H1 (cell line): ENCODE measurements around the gene MROH8. TPM values are rescaled to one million over a fixed set of nuclear protein-coding genes. Genes with fewer than 3 reads are reported as not detected.

Experiments
- CTCF ChIA-PET: fragments of 300-600 bp; sonication (Branson Sonifier 250); formaldehyde crosslinking; loops from one replicate; lab custom pipeline; 2021; ENCODE audit not compliant: partially characterized antibody; lab: Charles Lee
- POLR2A ChIA-PET: fragments of 300-600 bp; sonication (Branson Sonifier 250); formaldehyde crosslinking; loops from one replicate; lab custom pipeline; 2021; ENCODE audit warnings: inconsistent platforms; ENCODE audit not compliant: partially characterized antibody; lab: Charles Lee
- DNase-seq, 2 experiments: peaks; one replicate each; pipeline versions ENCODE4 v3.0.0 to v3.0.0-alpha.2; 2010 to 2022; ENCODE audit warnings: low spot score in 2 of 2, low read depth in 1 of 2, mixed read lengths in 1 of 2
- FAIRE-seq: peaks from 2 replicates; lab custom pipeline; 2011; peaks lifted over from hg19 to GRCh38; lab: Jason Lieb, UNC
- H2AFZ ChIP-seq: 2 replicates; pipeline ENCODE4 v1.8.1; 2012; ENCODE audit warnings: low read length, inconsistent platforms
- H2AK5ac ChIP-seq: 2 replicates; pipeline ENCODE4 v1.6.1; 2013; ENCODE audit warnings: low read depth, low read length
- H2BK120ac ChIP-seq: replicated peaks from 2 replicates; pipeline ENCODE3; 2013; ENCODE audit warnings: low read depth, low read length, inconsistent platforms
- H2BK12ac ChIP-seq: 2 replicates; pipeline ENCODE4 v1.6.1; 2013; ENCODE audit warnings: low read depth, low read length
- H2BK15ac ChIP-seq: 2 replicates; pipeline ENCODE4 v1.6.1; 2013; ENCODE audit warnings: low read length
- H2BK20ac ChIP-seq: 2 replicates; pipeline ENCODE4 v1.6.1; 2013; ENCODE audit warnings: low read length
- H2BK5ac ChIP-seq: 2 replicates; pipeline ENCODE4 v1.6.1; 2013; ENCODE audit warnings: low read depth, low read length
- H3K14ac ChIP-seq: 2 replicates; pipeline ENCODE4 v1.6.1; 2013; ENCODE audit warnings: inconsistent platforms; ENCODE audit not compliant: insufficient read length
- H3K18ac ChIP-seq: 2 replicates; pipeline ENCODE4 v1.6.1; 2013; ENCODE audit warnings: low read length; ENCODE audit errors: extremely low read depth
- H3K23ac ChIP-seq: 2 replicates; pipeline ENCODE4 v1.6.1; 2013; ENCODE audit warnings: inconsistent platforms; ENCODE audit not compliant: insufficient read length
- H3K23me2 ChIP-seq: 2 replicates; pipeline ENCODE4 v1.6.1; 2013; ENCODE audit warnings: low read depth, low read length
- H3K27ac ChIP-seq: 2 replicates; pipeline ENCODE4 v1.6.1; 2011; ENCODE audit warnings: low read depth, low read length, inconsistent platforms
- H3K27me3 ChIP-seq, 4 experiments: replicated peaks in 1 of 4; 1 replicate in 1 of 4; 2 replicates in 3 of 4; pipeline versions ENCODE4 v1.6.1 to v1.8.1; 2011 to 2013; ENCODE audit warnings: low read length in 3 of 4, mild to moderate bottlenecking in 3 of 4, inconsistent platforms in 2 of 4, mixed read lengths in 2 of 4, moderate library complexity in 1 of 4; ENCODE audit not compliant: control insufficient read depth in 3 of 4, insufficient read depth in 3 of 4; ENCODE audit errors: extremely low read depth in 1 of 4
- H3K36me3 ChIP-seq, 4 experiments: 2 replicates each; pipeline versions ENCODE4 v1.6.1 to v1.8.1; 2011 to 2013; ENCODE audit warnings: mild to moderate bottlenecking in 4 of 4, low read length in 3 of 4, moderate library complexity in 2 of 4, control low read depth in 1 of 4, inconsistent platforms in 1 of 4; ENCODE audit not compliant: insufficient read depth in 4 of 4, control insufficient read depth in 2 of 4
- H3K4ac ChIP-seq: replicated peaks from 2 replicates; pipeline ENCODE3; 2013; ENCODE audit warnings: low read length, low read depth, mixed read lengths, inconsistent platforms; ENCODE audit not compliant: insufficient read length
- H3K4me1 ChIP-seq, 4 experiments: replicated peaks in 1 of 4; 1 replicate in 1 of 4; 2 replicates in 3 of 4; pipeline versions ENCODE4 v1.6.1 to v1.8.1; 2011 to 2013; ENCODE audit warnings: low read length in 3 of 4, inconsistent platforms in 2 of 4, mixed read lengths in 1 of 4; ENCODE audit not compliant: insufficient read depth in 4 of 4, control insufficient read depth in 3 of 4
- H3K4me2 ChIP-seq, 2 experiments: 2 replicates each; pipeline versions ENCODE4 v1.6.1 to v1.8.1; 2011 to 2013; ENCODE audit warnings: low read depth in 2 of 2, low read length in 2 of 2, control low read depth in 1 of 2, inconsistent platforms in 1 of 2, mild to moderate bottlenecking in 1 of 2; ENCODE audit not compliant: insufficient read depth in 1 of 2
- H3K4me3 ChIP-seq, 4 experiments: fragments of 200-600, 300-600 bp in 1 of 4; sonication (generic), shearing (Covaris generic), sonication (Bioruptor Twin) in 1 of 4; 2 replicates each; pipeline versions ENCODE4 v1.5.1 to v1.8.1; 2011 to 2016; ENCODE audit warnings: low read length in 4 of 4, low read depth in 3 of 4, control low read depth in 2 of 4, inconsistent platforms in 2 of 4, mild to moderate bottlenecking in 2 of 4, mixed read lengths in 1 of 4, moderate library complexity in 1 of 4; ENCODE audit not compliant: insufficient read depth in 2 of 4; ENCODE audit errors: extremely low read depth in 1 of 4
- H3K56ac ChIP-seq: replicated peaks from 2 replicates; pipeline ENCODE3; 2013; ENCODE audit warnings: low read depth, mild to moderate bottlenecking, mixed read lengths, low read length, inconsistent platforms; ENCODE audit not compliant: insufficient read length
- H3K79me1 ChIP-seq: 2 replicates; pipeline ENCODE4 v1.6.1; 2013; ENCODE audit warnings: low read depth, low read length, control low read depth
- H3K79me2 ChIP-seq, 2 experiments: 2 replicates each; pipeline versions ENCODE4 v1.6.1 to v1.8.1; 2012 to 2013; ENCODE audit warnings: low read length in 2 of 2, mild to moderate bottlenecking in 2 of 2, inconsistent platforms in 1 of 2; ENCODE audit not compliant: insufficient read depth in 2 of 2, control insufficient read depth in 1 of 2
- H3K9ac ChIP-seq, 4 experiments: replicated peaks in 1 of 4; 1 replicate in 1 of 4; 2 replicates in 3 of 4; pipeline versions ENCODE4 v1.6.1 to v1.8.1; 2011 to 2013; ENCODE audit warnings: low read depth in 3 of 4, low read length in 3 of 4, control low read depth in 2 of 4, mild to moderate bottlenecking in 2 of 4, moderate library complexity in 2 of 4, inconsistent platforms in 1 of 4; ENCODE audit errors: extremely low read depth in 1 of 4
- H3K9me3 ChIP-seq, 2 experiments: 2 replicates each; pipeline versions ENCODE4 v1.6.1 to v1.8.1; 2012 to 2013; ENCODE audit warnings: mild to moderate bottlenecking in 2 of 2, moderate library complexity in 2 of 2, control low read depth in 1 of 2, inconsistent platforms in 1 of 2, low read depth in 1 of 2, low read length in 1 of 2, mixed read lengths in 1 of 2; ENCODE audit not compliant: insufficient read depth in 2 of 2
- H4K20me1 ChIP-seq, 2 experiments: replicated peaks in 1 of 2; 2 replicates each; pipeline versions ENCODE3 to v1.8.1; 2011 to 2013; ENCODE audit warnings: inconsistent platforms in 2 of 2, low read length in 2 of 2, mild to moderate bottlenecking in 1 of 2; ENCODE audit not compliant: insufficient read depth in 2 of 2, control insufficient read depth in 1 of 2
- H4K5ac ChIP-seq: 2 replicates; pipeline ENCODE4 v1.6.1; 2013; ENCODE audit warnings: low read length, low read depth, mixed read lengths, inconsistent platforms; ENCODE audit not compliant: insufficient read length
- H4K8ac ChIP-seq: 2 replicates; pipeline ENCODE4 v1.8.0; 2013; ENCODE audit warnings: mild to moderate bottlenecking, moderate library complexity, low read length, inconsistent platforms; ENCODE audit not compliant: insufficient read depth; ENCODE audit errors: extremely low read depth
- H4K91ac ChIP-seq: replicated peaks from 2 replicates; pipeline ENCODE3; 2013; ENCODE audit warnings: low read length, mixed read lengths, inconsistent platforms; ENCODE audit not compliant: insufficient read length
- BRCA1 ChIP-seq: IDR thresholded peaks from 2 replicates; pipeline ENCODE4 v1.6.1; 2012; ENCODE audit warnings: low read depth, low read length, improper control_type of control experiment
- CBX5 ChIP-seq: fragments of 300-800, 300-1000 bp; sonication (generic); IDR thresholded peaks from 2 replicates; pipeline ENCODE4 v1.7.1; 2016; ENCODE audit warnings: antibody characterized with exemption, low read length, low read depth
- CHD2 ChIP-seq: IDR thresholded peaks from 2 replicates; pipeline ENCODE4 v1.6.1; 2012; ENCODE audit warnings: low read length, improper control_type of control experiment
- EGR1 ChIP-seq: IDR thresholded peaks from 2 replicates; pipeline ENCODE4 v1.6.1; 2011; ENCODE audit warnings: low read depth, low read length, borderline replicate concordance
- JUND ChIP-seq: IDR thresholded peaks from 2 replicates; pipeline ENCODE4 v1.6.1; 2011; ENCODE audit warnings: mild to moderate bottlenecking, improper control_type of control experiment, low read length
- KDM1A ChIP-seq: fragments of 200-600, 300-600 bp; sonication (generic); IDR thresholded peaks from 2 replicates; pipeline ENCODE4 v1.7.1; 2016; ENCODE audit warnings: mild to moderate bottlenecking, low read length, borderline replicate concordance
- KDM4A ChIP-seq: IDR thresholded peaks from one replicate; pipeline ENCODE4 v1.7.1; 2012; ENCODE audit warnings: low read depth, mild to moderate bottlenecking, moderate library complexity, low read length, inconsistent platforms; ENCODE audit not compliant: severe bottlenecking
- RAD21 ChIP-seq, 2 experiments: IDR thresholded peaks in 1 of 2; conservative IDR thresholded peaks in 1 of 2; 2 replicates each; pipeline ENCODE4 v1.6.1; 2011; ENCODE audit warnings: low read depth in 2 of 2, low read length in 2 of 2, improper control_type of control experiment in 1 of 2, inconsistent platforms in 1 of 2, mild to moderate bottlenecking in 1 of 2, moderate library complexity in 1 of 2
- RNF2 ChIP-seq: fragments of 200-900, 300-1000 bp; sonication (generic); IDR thresholded peaks from 2 replicates; pipeline ENCODE4 v1.7.1; 2016; ENCODE audit warnings: borderline replicate concordance, low read depth, mild to moderate bottlenecking, antibody characterized with exemption, low read length; ENCODE audit not compliant: poor library complexity, severe bottlenecking; ENCODE audit errors: missing control alignments
- RXRA ChIP-seq: IDR thresholded peaks from 2 replicates; pipeline ENCODE4 v1.6.1; 2011; ENCODE audit warnings: low read depth, mild to moderate bottlenecking, low read length, moderate library complexity; ENCODE audit not compliant: insufficient read depth
- TBP ChIP-seq: IDR thresholded peaks from 2 replicates; pipeline ENCODE4 v1.6.1; 2011; ENCODE audit warnings: low read depth, low read length, improper control_type of control experiment
- YY1 ChIP-seq: IDR thresholded peaks from 2 replicates; pipeline ENCODE4 v1.6.1; 2011; ENCODE audit warnings: low read depth, mild to moderate bottlenecking, low read length
- WGBS, 2 experiments: shearing (Covaris generic) in 1 of 2; methylation state at CpG; one replicate each; pipeline versions ENCODE4 v1.1.6 to v1.1.7; 2013 to 2015; ENCODE audit warnings: low lambda C conversion rate in 2 of 2, mixed read lengths in 2 of 2, inconsistent platforms in 1 of 2, low coverage in 1 of 2, missing lambda C conversion rate in 1 of 2; ENCODE audit not compliant: insufficient replicate concordance in 2 of 2, insufficient coverage in 1 of 2, insufficient read length in 1 of 2; ENCODE audit errors: extremely low coverage in 1 of 2, missing lambda C conversion rate in 1 of 2; 5-methylcytosine and 5-hydroxymethylcytosine counted together
- polyA plus RNA-seq, 7 experiments: library from polyadenylated mRNA; depleted of rRNA in 3 of 7; stranded (reverse) in 5 of 7; unstranded in 2 of 7; fragments of >200 nt in 5 of 7; fragments of 200-250 nt in 2 of 7; gene quantifications; 1 replicate in 5 of 7; 2 replicates in 1 of 7; 4 replicates in 1 of 7; pipeline versions ENCODE4 v1.2.1 to v1.2.3, GENCODE V29; 2011 to 2013; ENCODE audit warnings: missing spikeins in 2 of 7, mixed read lengths in 2 of 7
- total RNA-seq: library from RNA; stranded (reverse); fragmentation: NEBNext Ultra II Directional; extraction: Animal tissue kit (Norgen Biotek cat#: 25700); gene quantifications from 2 replicates; pipeline ENCODE4 v1.2.1, GENCODE V29; 2021
- TF ChIP-seq, protein P1 (sequence below): IDR thresholded peaks from 2 replicates; pipeline ENCODE4 v1.6.1; 2012; ENCODE audit warnings: inconsistent platforms

The MROH8 gene
- total and polyA plus RNA-seq, 2 of the 8 experiments (the other 6 are each of a cell fraction or from before 2014, with no cell fraction given) = 0.50 to 0.86 TPM

DNA sequence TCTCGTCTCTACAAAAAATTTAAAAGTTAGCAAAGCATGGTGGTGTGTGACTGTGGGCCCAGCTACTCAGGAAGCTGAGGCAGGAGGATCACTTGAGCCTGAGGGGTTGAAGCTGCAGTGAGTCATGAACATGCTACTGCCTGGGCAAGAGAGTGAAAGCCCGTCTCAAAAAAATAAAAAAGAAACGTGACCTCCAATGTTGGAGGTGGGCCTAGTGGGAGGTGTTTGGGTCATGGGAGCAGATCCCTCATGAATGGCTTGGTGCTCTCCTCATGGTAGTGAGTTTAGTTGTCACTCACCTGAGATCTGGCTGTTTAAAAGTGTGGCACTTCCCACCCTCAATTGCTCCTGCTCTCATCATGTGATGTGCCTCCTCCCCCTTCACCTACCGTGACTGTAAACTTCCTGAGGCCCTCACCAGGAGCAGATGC, 107.9 kb downstream of the MROH8 start:
- Histone ChIP-seq H3K23ac (no peak overlapping the region), H2BK15ac (no peak overlapping the region), H2BK12ac (no peak overlapping the region), H4K5ac (no peak overlapping the region), H2AFZ (no peak overlapping the region), H3K9ac (no peak overlapping the region), H3K79me2 (peaks cover 0 to 2% of the 10 kb centered on the region in 2 experiments; a peak in 1 of 4 replicates), H2BK120ac (no peak overlapping the region), H4K91ac (no peak overlapping the region), H3K27ac (no peak overlapping the region), H3K27me3 (no peaks in the 10 kb centered on the region), H3K79me1 (no peaks in the 10 kb centered on the region), H3K4me2 (no peak overlapping the region), H3K4ac (no peak overlapping the region), H4K8ac (no peak overlapping the region), H3K56ac (no peak overlapping the region), H3K23me2 (no peaks in the 10 kb centered on the region), H2BK5ac (no peak overlapping the region), H3K14ac (no peak overlapping the region), H3K18ac (no peak overlapping the region), H3K4me1 (no peaks in the 10 kb centered on the region), H3K9me3 (peaks cover 0 to 3% of the 10 kb centered on the region in 2 experiments; a peak in 1 of 4 replicates), H3K36me3 (peaks cover 1 to 12% (median 6%) of the 10 kb centered on the region in 4 experiments; a peak in 4 of 8 replicates), H2AK5ac (no peak overlapping the region), H3K4me3 (no peak overlapping the region), H4K20me1 (no peaks in the 10 kb centered on the region), H2BK20ac (no peak overlapping the region)
- 85% methylated on average over 4 of the region's 4 CpGs; no CpG with 5 or more reads in 1 of the 2 experiments for WGBS, 2 experiments
- ChIA-PET POLR2A (interaction anchor here (1.0 kb wide), 1 partner anchor 81 kb away, joined by 3 read pairs; no protein-coding TSS in a partner anchor), CTCF (no interaction called here)
- FAIRE-seq (no peak), DNase-seq (no peak)
- TF ChIP-seq JUND (no peak), CHD2 (no peak), EGR1 (no peak), RAD21 (IDR thresholded peaks at IDR 0.05 in 1 of 2, conservative IDR thresholded peaks at IDR 0.05 in 1 of 2; ENCODE audit: low read depth in 2 of 2, low read length in 2 of 2) (no peak), BRCA1 (no peak), RNF2 (no peak), KDM1A (no peak), TBP (no peak), YY1 (no peak), KDM4A (no peak), RXRA (no peak), CBX5 (no peak)
- TF ChIP-seq, protein P1, sequence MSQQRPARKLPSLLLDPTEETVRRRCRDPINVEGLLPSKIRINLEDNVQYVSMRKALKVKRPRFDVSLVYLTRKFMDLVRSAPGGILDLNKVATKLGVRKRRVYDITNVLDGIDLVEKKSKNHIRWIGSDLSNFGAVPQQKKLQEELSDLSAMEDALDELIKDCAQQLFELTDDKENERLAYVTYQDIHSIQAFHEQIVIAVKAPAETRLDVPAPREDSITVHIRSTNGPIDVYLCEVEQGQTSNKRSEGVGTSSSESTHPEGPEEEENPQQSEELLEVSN = no peak
